CD4-positive, alpha-beta memory T cell (primary cell): ENCODE measurements around the gene EMC9. TPM values are rescaled to one million over a fixed set of nuclear protein-coding genes. Genes with fewer than 3 reads are reported as not detected.

ENCODE experiments used
- CTCF ChIA-PET: fragments of 350-600 bp; sonication (Branson Sonifier 250); formaldehyde crosslinking; loops from one replicate; lab custom pipeline; 2021; ENCODE audit warnings: inconsistent platforms; ENCODE audit not compliant: partially characterized antibody; lab: Charles Lee
- POLR2A ChIA-PET: fragments of 350-600 bp; sonication (Branson Sonifier 250); formaldehyde crosslinking; loops from one replicate; lab custom pipeline; 2021; ENCODE audit not compliant: partially characterized antibody; lab: Charles Lee
- DNase-seq, 5 donors: peaks; one replicate each; pipeline versions ENCODE4 v3.0.0 to v3.0.0-alpha.2; 2020 to 2022; ENCODE audit warnings: mixed read lengths in 1 of 5
- H3K27ac ChIP-seq: one replicate; pipeline ENCODE4 v1.7.0; 2013; ENCODE audit warnings: low read depth, low read length
- H3K27me3 ChIP-seq: 2 replicates; pipeline ENCODE4 v1.7.0; 2013; ENCODE audit warnings: mild to moderate bottlenecking, low read length, moderate library complexity; ENCODE audit not compliant: insufficient read depth
- H3K36me3 ChIP-seq: 2 replicates; pipeline ENCODE4 v1.7.0; 2013; ENCODE audit warnings: mild to moderate bottlenecking, low read length, moderate library complexity; ENCODE audit not compliant: insufficient read depth
- H3K4me1 ChIP-seq: 2 replicates; pipeline ENCODE4 v1.7.0; 2013; ENCODE audit warnings: mild to moderate bottlenecking, low read length, moderate library complexity; ENCODE audit not compliant: insufficient read depth
- H3K4me3 ChIP-seq, 2 donors: one replicate each; pipeline ENCODE4 v1.7.0; 2013; ENCODE audit warnings: low read length in 2 of 2, mild to moderate bottlenecking in 1 of 2
- H3K9me3 ChIP-seq, 2 donors: one replicate each; pipeline ENCODE4 v1.7.0; 2013; ENCODE audit warnings: low read length in 2 of 2, control low read depth in 1 of 2; ENCODE audit not compliant: control insufficient read depth in 1 of 2
- H3K27ac Mint-ChIP-seq, 7 donors: one replicate each; pipeline ENCODE4 v1.8.0; 2020 to 2021; ENCODE audit warnings: mixed read lengths in 7 of 7, mild to moderate bottlenecking in 6 of 7, inconsistent platforms in 3 of 7, moderate library complexity in 3 of 7
- H3K27me3 Mint-ChIP-seq, 2 donors: one replicate each; pipeline ENCODE4 v1.8.0; 2020 to 2021; ENCODE audit warnings: mixed read lengths in 2 of 2
- H3K36me3 Mint-ChIP-seq, 2 donors: one replicate each; pipeline ENCODE4 v1.8.0; 2020 to 2021; ENCODE audit warnings: mixed read lengths in 2 of 2, inconsistent platforms in 1 of 2, mild to moderate bottlenecking in 1 of 2
- H3K4me1 Mint-ChIP-seq, 4 donors: one replicate each; pipeline ENCODE4 v1.8.0; 2020 to 2021; ENCODE audit warnings: mixed read lengths in 4 of 4, mild to moderate bottlenecking in 1 of 4
- H3K4me3 Mint-ChIP-seq, 8 donors: one replicate each; pipeline ENCODE4 v1.8.0; 2020 to 2021; ENCODE audit warnings: mixed read lengths in 8 of 8, mild to moderate bottlenecking in 7 of 8, moderate library complexity in 6 of 8, inconsistent platforms in 3 of 8
- H3K9me3 Mint-ChIP-seq, 8 donors: one replicate each; pipeline ENCODE4 v1.8.0; 2020 to 2021; ENCODE audit warnings: mixed read lengths in 8 of 8, mild to moderate bottlenecking in 5 of 8, inconsistent platforms in 3 of 8, moderate library complexity in 1 of 8
- intact Hi-C: fragments of 100-400 bp; cut with micrococcal nuclease; formaldehyde crosslinking; loops from one replicate; pipeline ENCODE4 v1.15.1; 2023
- polyA plus RNA-seq, 2 donors: library from polyadenylated mRNA; unstranded; fragments of 300-500 nt; fragmentation: Illumina TruSeq; gene quantifications; one replicate each; pipeline ENCODE4 v1.2.3, GENCODE V29; 2021
- total RNA-seq, 2 experiments: library from RNA; stranded (reverse); gene quantifications; one replicate each; pipeline ENCODE4 v1.2.3, GENCODE V29; 2021

The EMC9 gene
- total and polyA plus RNA-seq, 4 experiments from 2014 or later, result 11.4 to 33.9 (median 23.3) TPM

DNA sequence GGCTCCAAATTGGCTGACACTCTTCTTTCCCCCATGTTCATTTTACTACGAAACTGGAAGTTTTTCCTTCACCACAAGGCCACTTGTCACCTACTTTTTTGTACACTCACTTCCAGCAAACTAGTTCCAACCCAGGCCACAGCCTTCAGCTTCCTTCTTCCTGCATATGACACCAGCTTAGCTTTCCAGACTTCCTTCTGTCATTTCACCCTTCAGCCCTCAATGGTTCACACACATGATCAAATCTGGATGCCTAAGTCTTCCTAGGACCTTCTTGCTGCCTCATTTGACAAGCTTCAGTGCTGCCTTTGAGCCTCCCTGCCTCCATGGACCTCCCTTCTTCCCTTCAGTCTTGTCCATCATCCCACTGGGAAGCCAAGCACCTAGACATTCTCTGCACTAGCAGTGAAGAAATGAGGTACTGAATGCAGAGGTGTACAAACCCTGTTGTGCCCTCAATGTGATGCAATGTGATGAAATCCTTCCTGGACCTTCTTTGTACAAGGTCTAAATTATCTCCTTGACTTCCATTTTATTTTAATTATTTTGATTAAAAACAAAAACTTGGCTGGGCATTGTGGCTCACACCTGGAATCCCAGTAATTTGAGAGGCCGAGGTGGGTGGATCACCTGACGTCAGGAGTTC, 26.2 kb upstream of the EMC9 start:
- Histone ChIP-seq H3K9me3 (no peaks in the 10 kb centered on the region), H3K27ac (no peak overlapping the region), H3K36me3 (peaks cover 50% of the 10 kb centered on the region), H3K27me3 (no peaks in the 10 kb centered on the region), H3K4me1 (peaks cover 52% of the 10 kb centered on the region), H3K4me3 (no peak overlapping the region)
- no peak for DNase-seq
- Mint-ChIP-seq H3K27ac (peak overlapping the region in 3 of 7 donors; percentile 24 to 50 (median 38)), H3K4me3 (no peak overlapping the region), H3K4me1 (peaks cover 30 to 68% (median 48%) of the 10 kb centered on the region in 4 donors), H3K9me3 (no peaks in the 10 kb centered on the region), H3K27me3 (no peaks in the 10 kb centered on the region), H3K36me3 (peaks cover 48 to 64% of the 10 kb centered on the region in 2 donors)
- POLR2A ChIA-PET, result interaction anchor here (1.1 kb wide), 1 partner anchor 11 kb away, joined by 3 read pairs; no protein-coding TSS in a partner anchor
- intact Hi-C loops, result no loop called here
- CTCF ChIA-PET, result no interaction called here

- Mint-ChIP-seq H3K36me3 (peaks cover 58 to 76% of the 10 kb centered on the region in 2 donors), H3K9me3 (no peaks in the 10 kb centered on the region), H3K27ac (peak overlapping the region in 3 of 7 donors; percentile 4 to 97 (median 51)), H3K4me3 (no peak overlapping the region), H3K4me1 (peaks cover 37 to 70% (median 53%) of the 10 kb centered on the region in 4 donors), H3K27me3 (no peaks in the 10 kb centered on the region)
- POLR2A ChIA-PET, result interaction anchor here (0.6 to 6.8 kb wide), 4 partner anchors 21 to 51 kb away, joined by 3 to 75 read pairs (median 4); partner anchors contain the start of genes IPO4 and TSSK4
- no peak overlapping the region for H3K4me3 ChIP-seq
- no peaks in the 10 kb centered on the region for H3K9me3 ChIP-seq
- H3K27me3 ChIP-seq, result no peaks in the 10 kb centered on the region
- peaks cover 50% of the 10 kb centered on the region for H3K36me3 ChIP-seq
- intact Hi-C loops, result no loop called here
- H3K4me1 ChIP-seq, result peaks cover 51% of the 10 kb centered on the region
- DNase-seq, result no peak
- no peak overlapping the region for H3K27ac ChIP-seq
- CTCF ChIA-PET, result interaction anchor here (1.0 to 1.7 kb wide), 3 partner anchors 10 to 57 kb away, joined by 4 to 5 read pairs (median 4); no protein-coding TSS in a partner anchor
Observed at GRCh38 chr14:24165785-24166184, 24.4 kb upstream of the EMC9 start.

GRCh38 chr14:24164518-24164991, 23.2 kb upstream of the EMC9 start:
- ChIA-PET POLR2A (interaction anchor here (1.2 to 6.8 kb wide), 7 partner anchors 10 to 50 kb away, joined by 3 to 75 read pairs (median 5); partner anchors contain the start of genes DCAF11, IPO4, NRL and PSME2), CTCF (interaction anchor here (1.0 to 1.7 kb wide), 3 partner anchors 9 to 56 kb away, joined by 4 to 5 read pairs (median 4); no protein-coding TSS in a partner anchor)
- H3K4me1 ChIP-seq, result peaks cover 53% of the 10 kb centered on the region
- H3K27ac ChIP-seq, result no peak overlapping the region
- peaks cover 58% of the 10 kb centered on the region for H3K36me3 ChIP-seq
- intact Hi-C loops, result no loop called here
- DNase-seq, result no peak
- Mint-ChIP-seq H3K4me3 (peak overlapping the region in 3 of 8 donors; percentile 51 to 73 (median 65)), H3K36me3 (peaks cover 61 to 81% of the 10 kb centered on the region in 2 donors), H3K27ac (peak overlapping the region in 4 of 7 donors; percentile 42 to 97 (median 72)), H3K9me3 (no peaks in the 10 kb centered on the region), H3K27me3 (no peaks in the 10 kb centered on the region), H3K4me1 (peaks cover 39 to 74% (median 57%) of the 10 kb centered on the region in 4 donors)
- no peaks in the 10 kb centered on the region for H3K27me3 ChIP-seq
- no peak overlapping the region for H3K4me3 ChIP-seq
- no peaks in the 10 kb centered on the region for H3K9me3 ChIP-seq

GRCh38 chr14:24162093-24162492, 20.7 kb upstream of the EMC9 start:
- Histone ChIP-seq H3K36me3 (peaks cover 64% of the 10 kb centered on the region), H3K4me3 (peak overlapping the region; percentile 73 to 97), H3K27ac (peak overlapping the region; percentile 90), H3K27me3 (no peaks in the 10 kb centered on the region), H3K4me1 (peaks cover 50% of the 10 kb centered on the region), H3K9me3 (no peaks in the 10 kb centered on the region)
- no peaks in the 10 kb centered on the region for H3K9me3 Mint-ChIP-seq
- peak overlapping the region; percentile 97 to 100 (median 99) for H3K27ac Mint-ChIP-seq
- H3K4me3 Mint-ChIP-seq, result peak overlapping the region; percentile 96 to 100 (median 99)
- H3K27me3 Mint-ChIP-seq, result no peaks in the 10 kb centered on the region
- peaks cover 56 to 83% of the 10 kb centered on the region in 2 donors for H3K36me3 Mint-ChIP-seq
- ChIA-PET CTCF (interaction anchor here (0.9 to 6.9 kb wide), 22 partner anchors 10 to 146 kb away, joined by 3 to 110 read pairs (median 6); partner anchors contain the start of genes CIDEB, DCAF11, MDP1 and NRL), POLR2A (interaction anchor here (0.9 to 9.5 kb wide), 22 partner anchors 8 to 268 kb away, joined by 3 to 162 read pairs (median 18); partner anchors contain the start of genes CHMP4A, DCAF11, EMC9 and IPO4)
- intact Hi-C loops, result no loop called here
- H3K4me1 Mint-ChIP-seq, result peaks cover 29 to 62% (median 49%) of the 10 kb centered on the region in 4 donors
- no peak for DNase-seq

GRCh38 chr14:24160850-24161804, 19.7 kb upstream of the EMC9 start, which contains the start of gene IRF9:
TSS of gene IRF9 (plus strand) at chr14:24161265. CDS start at chr14:24162145, 880 bp downstream.
- H3K4me3 ChIP-seq, result peak within 1 kb of the TSS; percentile 73 to 97
- H3K27me3 Mint-ChIP-seq, result no peaks in the 10 kb centered on the region
- H3K9me3 ChIP-seq, result no peaks in the 10 kb centered on the region
- H3K27ac ChIP-seq, result peak within 1 kb of the TSS; percentile 90
- intact Hi-C loops, result loop anchor here (1.0 to 2.0 kb wide), 13 partner anchors 10 to 146 kb away; partner anchors contain the start of genes CHMP4A, DCAF11, EMC9 and IPO4
- peak within 1 kb of the TSS; percentile 97 to 100 (median 99) for H3K27ac Mint-ChIP-seq
- POLR2A ChIA-PET, result interaction anchor here (0.8 to 9.5 kb wide), 29 partner anchors 9 to 270 kb away, joined by 3 to 162 read pairs (median 14); partner anchors contain the start of genes CBLN3, CHMP4A, DCAF11 and DHRS1
- peaks cover 54 to 80% of the 10 kb centered on the region in 2 donors for H3K36me3 Mint-ChIP-seq
- H3K4me3 Mint-ChIP-seq, result peak within 1 kb of the TSS; percentile 96 to 100 (median 99)
- peaks cover 29 to 60% (median 48%) of the 10 kb centered on the region in 4 donors for H3K4me1 Mint-ChIP-seq
- peaks cover 66% of the 10 kb centered on the region for H3K36me3 ChIP-seq
- no peaks in the 10 kb centered on the region for H3K9me3 Mint-ChIP-seq
- DNase-seq, result peak; percentile 94 to 97 (median 95)
- H3K27me3 ChIP-seq, result no peaks in the 10 kb centered on the region
- CTCF ChIA-PET, result interaction anchor here (0.7 to 6.9 kb wide), 43 partner anchors 8 to 270 kb away, joined by 3 to 110 read pairs (median 4); partner anchors contain the start of genes CHMP4A, CIDEB, DCAF11 and DHRS1
- H3K4me1 ChIP-seq, result peaks cover 50% of the 10 kb centered on the region

DNA sequence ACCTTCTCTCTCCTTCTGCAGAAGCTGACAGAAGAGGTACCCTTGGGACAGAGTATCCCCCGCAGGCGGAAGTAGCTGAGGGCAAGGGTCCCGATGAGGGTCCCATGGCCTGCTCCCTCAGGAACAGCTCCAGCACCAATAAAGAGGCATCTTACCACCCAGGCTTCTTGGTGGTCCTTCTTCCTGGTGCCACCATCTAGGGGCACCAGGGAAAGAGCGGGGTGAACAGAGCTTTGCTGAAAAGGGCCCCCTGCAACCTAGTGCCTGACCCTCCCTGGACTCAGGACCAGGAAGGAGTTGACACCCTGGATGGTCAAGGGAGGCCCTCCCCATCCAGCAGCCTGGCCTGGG, 19.1 kb upstream of the EMC9 start:
- Mint-ChIP-seq H3K4me1 (peaks cover 31 to 60% (median 43%) of the 10 kb centered on the region in 4 donors), H3K4me3 (peak overlapping the region in 6 of 8 donors; percentile 24 to 100 (median 99)), H3K36me3 (peaks cover 53 to 79% of the 10 kb centered on the region in 2 donors), H3K27me3 (no peaks in the 10 kb centered on the region), H3K9me3 (no peaks in the 10 kb centered on the region), H3K27ac (peak overlapping the region; percentile 97 to 100 (median 99))
- no peak for DNase-seq
- intact Hi-C loops, result loop anchor here (2.0 kb wide), 1 partner anchor 146 kb away; no protein-coding TSS in a partner anchor
- peak overlapping the region; percentile 90 for H3K27ac ChIP-seq
- H3K4me3 ChIP-seq, result peak overlapping the region in 1 of 2 donors; percentile 73
- POLR2A ChIA-PET, result interaction anchor here (1.0 to 9.5 kb wide), 23 partner anchors 10 to 271 kb away, joined by 3 to 162 read pairs (median 17); partner anchors contain the start of genes CBLN3, CHMP4A, DCAF11 and DHRS1
- peaks cover 47% of the 10 kb centered on the region for H3K4me1 ChIP-seq
- H3K36me3 ChIP-seq, result peaks cover 66% of the 10 kb centered on the region
- H3K27me3 ChIP-seq, result no peaks in the 10 kb centered on the region
- CTCF ChIA-PET, result interaction anchor here (1.0 to 6.9 kb wide), 28 partner anchors 12 to 271 kb away, joined by 3 to 110 read pairs (median 5); partner anchors contain the start of genes CHMP4A, DCAF11, DHRS1 and EMC9
- no peaks in the 10 kb centered on the region for H3K9me3 ChIP-seq
